ENCODE results near the gene PCCA. TPM values are rescaled to one million over a fixed set of nuclear protein-coding genes. Genes with fewer than 3 reads are reported as not detected.

The PCCA gene
- total and polyA plus RNA-seq, 12 donors, result 27.6 to 176 (median 97.7) TPM

GRCh38 chr13:100535426-100536135, 446.7 kb downstream of the PCCA start:
- no peak overlapping the region for H3K27ac ChIP-seq
- 76 to 79% (median 79%) methylated on average over 16 of the region's 16 CpGs for WGBS, 4 donors
- no peak for DNase-seq
- no peak overlapping the region for H3K4me3 ChIP-seq
- H3K27me3 ChIP-seq, result no peaks in the 10 kb centered on the region
- TF ChIP-seq POLR2A (IDR thresholded peaks at IDR 0.05) (no peak), CTCF (IDR thresholded peaks at IDR 0.05) (no peak)
- no peaks in the 10 kb centered on the region for H3K36me3 ChIP-seq (replicated peaks in 1 of 2)
- intact Hi-C loops (cut with DNase I), result no loop called here
- H3K9me3 ChIP-seq (replicated peaks in 1 of 3), result no peaks in the 10 kb centered on the region
- H3K4me1 ChIP-seq (replicated peaks in 1 of 2), result no peaks in the 10 kb centered on the region

GRCh38 chr13:100536643-100537180, 447.8 kb downstream of the PCCA start:
- Histone ChIP-seq H3K4me1 (replicated peaks in 1 of 2) (no peaks in the 10 kb centered on the region), H3K27ac (no peak overlapping the region), H3K27me3 (no peaks in the 10 kb centered on the region), H3K9me3 (replicated peaks in 1 of 3) (no peaks in the 10 kb centered on the region), H3K4me3 (no peak overlapping the region), H3K36me3 (replicated peaks in 1 of 2) (no peaks in the 10 kb centered on the region)
- DNase-seq, result no peak
- WGBS, 4 donors, result 92 to 93% (median 93%) methylated on average over 12 to 13 of the region's 13 CpGs
- intact Hi-C loops (cut with DNase I), result no loop called here
- TF ChIP-seq CTCF (IDR thresholded peaks at IDR 0.05), result no peak
- TF ChIP-seq POLR2A (IDR thresholded peaks at IDR 0.05), result no peak

GRCh38 chr13:100537486-100537885, 448.6 kb downstream of the PCCA start:
- Histone ChIP-seq H3K9me3 (replicated peaks in 1 of 3) (no peaks in the 10 kb centered on the region), H3K27me3 (no peaks in the 10 kb centered on the region), H3K4me1 (replicated peaks in 1 of 2) (no peaks in the 10 kb centered on the region), H3K4me3 (no peak overlapping the region), H3K27ac (no peak overlapping the region), H3K36me3 (replicated peaks in 1 of 2) (no peaks in the 10 kb centered on the region)
- TF ChIP-seq POLR2A (IDR thresholded peaks at IDR 0.05), result no peak
- TF ChIP-seq CTCF (IDR thresholded peaks at IDR 0.05), result no peak
- no peak for DNase-seq
- 93 to 97% (median 95%) methylated on average over 9 of the region's 9 CpGs for WGBS, 4 donors
- intact Hi-C loops (cut with DNase I), result no loop called here

- Histone ChIP-seq H3K4me3 (no peak overlapping the region), H3K4me1 (replicated peaks in 1 of 2) (no peaks in the 10 kb centered on the region), H3K27ac (no peak overlapping the region), H3K9me3 (replicated peaks in 1 of 3) (no peaks in the 10 kb centered on the region), H3K36me3 (replicated peaks in 1 of 2) (no peaks in the 10 kb centered on the region), H3K27me3 (no peaks in the 10 kb centered on the region)
- DNase-seq, result no peak
- 94 to 99% (median 96%) methylated on average over 5 of the region's 5 CpGs for WGBS, 4 donors
- intact Hi-C loops (cut with DNase I), result no loop called here
- no peak for TF ChIP-seq CTCF (IDR thresholded peaks at IDR 0.05)
- no peak for TF ChIP-seq POLR2A (IDR thresholded peaks at IDR 0.05)
Observed at GRCh38 chr13:100537951-100538462, 449.1 kb downstream of the PCCA start.

Data from adrenal gland (tissue), 12 donors.